Measurements from ENCODE around the gene THOC6. TPM values are rescaled to one million over a fixed set of nuclear protein-coding genes. Genes with fewer than 3 reads are reported as not detected.

Gene THOC6
- total and polyA plus RNA-seq, 7 experiments from 2014 or later: 25.3 to 60.6 (median 27.0) TPM

GRCh38 chr16:2999929-3000328, 23.9 kb upstream of the THOC6 start:
- Histone ChIP-seq H3K27ac (ENCODE audit: low read depth, low read length) (no peak overlapping the region), H3K4me3 (ENCODE audit: low read length) (no peak overlapping the region), H3K4me1 (ENCODE audit: control insufficient read depth in 2 of 2, insufficient read depth in 2 of 2, low read length in 2 of 2) (no peaks in the 10 kb centered on the region), H3K9me3 (ENCODE audit: control insufficient read depth in 2 of 3, low read length in 3 of 3) (no peaks in the 10 kb centered on the region), H3K27me3 (ENCODE audit: control insufficient read depth in 2 of 2, insufficient read depth in 2 of 2, low read length in 2 of 2) (no peaks in the 10 kb centered on the region), H3K36me3 (ENCODE audit: control insufficient read depth in 2 of 3, insufficient read depth in 3 of 3, low read length in 3 of 3) (no peaks in the 10 kb centered on the region)
- H3K4me1 Mint-ChIP-seq: peaks cover 0 to 7% (median 2%) of the 10 kb centered on the region in 7 donors
- no peak overlapping the region for H3K27ac Mint-ChIP-seq
- no peak for ATAC-seq
- peaks cover 0 to 10% (median 0%) of the 10 kb centered on the region in 5 donors for H3K27me3 Mint-ChIP-seq
- intact Hi-C loops (cut with micrococcal nuclease): no loop called here
- H3K36me3 Mint-ChIP-seq: no peaks in the 10 kb centered on the region
- ChIA-PET POLR2A (no interaction called here), CTCF (interaction anchor here (1.2 kb wide), 1 partner anchor 28 kb away, joined by 3 read pairs; no protein-coding TSS in a partner anchor)
- H3K9me3 Mint-ChIP-seq: no peaks in the 10 kb centered on the region
- no peak for DNase-seq
- H3K4me3 Mint-ChIP-seq: no peak overlapping the region

GRCh38 chr16:3000540-3000939, 23.3 kb upstream of the THOC6 start:
- Mint-ChIP-seq H3K36me3 (no peaks in the 10 kb centered on the region), H3K4me3 (no peak overlapping the region), H3K9me3 (no peaks in the 10 kb centered on the region), H3K4me1 (peaks cover 0 to 9% (median 3%) of the 10 kb centered on the region in 7 donors), H3K27me3 (peaks cover 0 to 13% (median 0%) of the 10 kb centered on the region in 5 donors), H3K27ac (no peak overlapping the region)
- ATAC-seq (no peak), DNase-seq (no peak)
- Histone ChIP-seq H3K4me1 (ENCODE audit: control insufficient read depth in 2 of 2, insufficient read depth in 2 of 2, low read length in 2 of 2) (no peaks in the 10 kb centered on the region), H3K27me3 (ENCODE audit: control insufficient read depth in 2 of 2, insufficient read depth in 2 of 2, low read length in 2 of 2) (no peaks in the 10 kb centered on the region), H3K36me3 (ENCODE audit: control insufficient read depth in 2 of 3, insufficient read depth in 3 of 3, low read length in 3 of 3) (no peaks in the 10 kb centered on the region), H3K9me3 (ENCODE audit: control insufficient read depth in 2 of 3, low read length in 3 of 3) (no peaks in the 10 kb centered on the region), H3K27ac (ENCODE audit: low read depth, low read length) (no peak overlapping the region), H3K4me3 (ENCODE audit: low read length) (no peak overlapping the region)
- intact Hi-C loops (cut with micrococcal nuclease): no loop called here
- ChIA-PET CTCF (interaction anchor here (1.2 to 1.5 kb wide), 2 partner anchors 19 to 27 kb away, joined by 3 to 5 read pairs; partner anchors contain the start of gene TNFRSF12A), POLR2A (interaction anchor here (1.0 kb wide), 1 partner anchor 24 kb away, joined by 3 read pairs; the partner anchor contains the start of genes HCFC1R1 and THOC6)

GRCh38 chr16:3001316-3001715, 22.5 kb upstream of the THOC6 start:
- Histone ChIP-seq H3K27me3 (ENCODE audit: control insufficient read depth in 2 of 2, insufficient read depth in 2 of 2, low read length in 2 of 2) (no peaks in the 10 kb centered on the region), H3K36me3 (ENCODE audit: control insufficient read depth in 2 of 3, insufficient read depth in 3 of 3, low read length in 3 of 3) (no peaks in the 10 kb centered on the region), H3K4me1 (ENCODE audit: control insufficient read depth in 2 of 2, insufficient read depth in 2 of 2, low read length in 2 of 2) (no peaks in the 10 kb centered on the region), H3K9me3 (ENCODE audit: control insufficient read depth in 2 of 3, low read length in 3 of 3) (no peaks in the 10 kb centered on the region), H3K27ac (ENCODE audit: low read depth, low read length) (no peak overlapping the region), H3K4me3 (ENCODE audit: low read length) (no peak overlapping the region)
- intact Hi-C loops (cut with micrococcal nuclease): no loop called here
- Mint-ChIP-seq H3K4me3 (no peak overlapping the region), H3K27me3 (peaks cover 0 to 13% (median 0%) of the 10 kb centered on the region in 5 donors), H3K4me1 (peaks cover 0 to 9% (median 4%) of the 10 kb centered on the region in 7 donors), H3K27ac (no peak overlapping the region), H3K36me3 (no peaks in the 10 kb centered on the region), H3K9me3 (no peaks in the 10 kb centered on the region)
- DNase-seq: no peak
- ATAC-seq: no peak
- ChIA-PET CTCF (interaction anchor here (0.7 to 4.0 kb wide), 4 partner anchors 18 to 127 kb away, joined by 3 to 90 read pairs (median 4); partner anchors contain the start of genes FLYWCH2 and TNFRSF12A), POLR2A (interaction anchor here (0.7 to 1.0 kb wide), 2 partner anchors 22 to 23 kb away, joined by 3 read pairs; partner anchors contain the start of genes HCFC1R1 and THOC6)

GRCh38 chr16:3003582-3004270, 20.1 kb upstream of the THOC6 start:
- Mint-ChIP-seq H3K27ac (peak overlapping the region in 5 of 9 donors; percentile 41 to 81 (median 45)), H3K4me1 (peaks cover 18 to 32% (median 25%) of the 10 kb centered on the region in 7 donors), H3K36me3 (peaks cover 0 to 1% (median 0%) of the 10 kb centered on the region in 5 donors), H3K4me3 (peak overlapping the region; percentile 76 to 82 (median 80)), H3K27me3 (peaks cover 0 to 17% (median 0%) of the 10 kb centered on the region in 5 donors), H3K9me3 (no peaks in the 10 kb centered on the region)
- Histone ChIP-seq H3K36me3 (ENCODE audit: control insufficient read depth in 2 of 3, insufficient read depth in 3 of 3, low read length in 3 of 3) (no peaks in the 10 kb centered on the region), H3K4me1 (ENCODE audit: control insufficient read depth in 2 of 2, insufficient read depth in 2 of 2, low read length in 2 of 2) (peaks cover 19 to 21% of the 10 kb centered on the region in 2 donors), H3K9me3 (ENCODE audit: control insufficient read depth in 2 of 3, low read length in 3 of 3) (no peaks in the 10 kb centered on the region), H3K27me3 (ENCODE audit: control insufficient read depth in 2 of 2, insufficient read depth in 2 of 2, low read length in 2 of 2) (no peaks in the 10 kb centered on the region), H3K27ac (ENCODE audit: low read depth, low read length) (no peak overlapping the region), H3K4me3 (ENCODE audit: low read length) (no peak overlapping the region)
- POLR2A ChIA-PET: interaction anchor here (0.7 to 3.0 kb wide), 10 partner anchors 9 to 564 kb away, joined by 3 to 17 read pairs (median 5); partner anchors contain the start of genes PKMYT1 and TNFRSF12A
- CTCF ChIA-PET: interaction anchor here (0.6 to 4.0 kb wide), 21 partner anchors 8 to 671 kb away, joined by 3 to 90 read pairs (median 4); partner anchors contain the start of genes HCFC1R1, THOC6, TNFRSF12A and ZNF174
- intact Hi-C loops (cut with micrococcal nuclease): loop anchor here (1.0 to 2.0 kb wide), 14 partner anchors 18 to 497 kb away; partner anchors contain the start of genes PAQR4 (in 2 of the 2), PKMYT1 (in 2 of the 2) and THOC6 (in 1 of the 2)
- DNase-seq: peak; percentile 78 to 98 (median 96)
- peak; percentile 99 for ATAC-seq

GRCh38 chr16:3004319-3004718, 19.5 kb upstream of the THOC6 start:
- no peak overlapping the region for H3K4me3 ChIP-seq (ENCODE audit: low read length)
- H3K27me3 ChIP-seq (ENCODE audit: control insufficient read depth in 2 of 2, insufficient read depth in 2 of 2, low read length in 2 of 2): no peaks in the 10 kb centered on the region
- ATAC-seq: peak; percentile 1
- H3K27ac ChIP-seq (ENCODE audit: low read depth, low read length): no peak overlapping the region
- H3K27ac Mint-ChIP-seq: no peak overlapping the region
- no peaks in the 10 kb centered on the region for H3K9me3 ChIP-seq (ENCODE audit: control insufficient read depth in 2 of 3, low read length in 3 of 3)
- POLR2A ChIA-PET: interaction anchor here (0.7 to 3.0 kb wide), 10 partner anchors 10 to 564 kb away, joined by 3 to 17 read pairs (median 5); partner anchors contain the start of genes PKMYT1 and TNFRSF12A
- CTCF ChIA-PET: interaction anchor here (0.6 to 4.0 kb wide), 19 partner anchors 8 to 670 kb away, joined by 3 to 90 read pairs (median 4); partner anchors contain the start of genes HCFC1R1, THOC6, TNFRSF12A and ZNF174
- DNase-seq: peak in 1 of 9 donors; percentile 41
- H3K27me3 Mint-ChIP-seq: peaks cover 0 to 13% (median 0%) of the 10 kb centered on the region in 5 donors
- peak overlapping the region in 2 of 10 donors; percentile 81 to 86 for H3K4me3 Mint-ChIP-seq
- peaks cover 18 to 35% (median 28%) of the 10 kb centered on the region in 7 donors for H3K4me1 Mint-ChIP-seq
- H3K4me1 ChIP-seq (ENCODE audit: control insufficient read depth in 2 of 2, insufficient read depth in 2 of 2, low read length in 2 of 2): peaks cover 21 to 23% of the 10 kb centered on the region in 2 donors
- H3K36me3 Mint-ChIP-seq: peaks cover 0 to 1% (median 0%) of the 10 kb centered on the region in 5 donors
- intact Hi-C loops (cut with micrococcal nuclease): loop anchor here (1.0 to 2.0 kb wide), 5 partner anchors 17 to 283 kb away; partner anchors contain the start of genes PAQR4 (in 1 of the 2), PKMYT1 (in 1 of the 2) and THOC6 (in 1 of the 2)
- H3K9me3 Mint-ChIP-seq: no peaks in the 10 kb centered on the region
- H3K36me3 ChIP-seq (ENCODE audit: control insufficient read depth in 2 of 3, insufficient read depth in 3 of 3, low read length in 3 of 3): no peaks in the 10 kb centered on the region

- H3K27ac Mint-ChIP-seq: peak overlapping the region in 1 of 9 donors; percentile 62
- no peak for ATAC-seq
- H3K4me1 ChIP-seq (ENCODE audit: control insufficient read depth in 2 of 2, insufficient read depth in 2 of 2, low read length in 2 of 2): peaks cover 21 to 23% of the 10 kb centered on the region in 2 donors
These were observed 19.0 kb upstream of the THOC6 start for GRCh38 chr16:3004781-3005284.

More at GRCh38 chr16:3004781-3005284, 19.0 kb upstream of the THOC6 start:
- DNase-seq: no peak
- H3K9me3 ChIP-seq (ENCODE audit: control insufficient read depth in 2 of 3, low read length in 3 of 3): no peaks in the 10 kb centered on the region
- Mint-ChIP-seq H3K4me3 (peak overlapping the region; percentile 40 to 86 (median 72)), H3K9me3 (no peaks in the 10 kb centered on the region), H3K4me1 (peaks cover 18 to 35% (median 28%) of the 10 kb centered on the region in 7 donors), H3K27me3 (peaks cover 0 to 13% (median 0%) of the 10 kb centered on the region in 5 donors), H3K36me3 (peaks cover 0 to 1% (median 0%) of the 10 kb centered on the region in 5 donors)
- POLR2A ChIA-PET: interaction anchor here (0.9 to 3.0 kb wide), 5 partner anchors 16 to 124 kb away, joined by 3 to 17 read pairs (median 8); partner anchors contain the start of gene TNFRSF12A
- intact Hi-C loops (cut with micrococcal nuclease): loop anchor here (1.0 to 2.0 kb wide), 5 partner anchors 16 to 284 kb away; partner anchors contain the start of genes PAQR4 (in 1 of the 2), PKMYT1 (in 1 of the 2) and THOC6 (in 1 of the 2)
- H3K27ac ChIP-seq (ENCODE audit: low read depth, low read length): no peak overlapping the region
- H3K4me3 ChIP-seq (ENCODE audit: low read length): no peak overlapping the region
- no peaks in the 10 kb centered on the region for H3K36me3 ChIP-seq (ENCODE audit: control insufficient read depth in 2 of 3, insufficient read depth in 3 of 3, low read length in 3 of 3)
- no peaks in the 10 kb centered on the region for H3K27me3 ChIP-seq (ENCODE audit: control insufficient read depth in 2 of 2, insufficient read depth in 2 of 2, low read length in 2 of 2)
- CTCF ChIA-PET: interaction anchor here (4.0 kb wide), 1 partner anchor 24 kb away, joined by 90 read pairs; no protein-coding TSS in a partner anchor

Data from naive thymus-derived CD4-positive, alpha-beta T cell (primary cell).